ENCODE measurements around the gene PHF19. TPM values are rescaled to one million over a fixed set of nuclear protein-coding genes. Genes with fewer than 3 reads are reported as not detected.

Gene PHF19
- total RNA-seq, 1 donor from 2014 or later, result 170 TPM

DNA sequence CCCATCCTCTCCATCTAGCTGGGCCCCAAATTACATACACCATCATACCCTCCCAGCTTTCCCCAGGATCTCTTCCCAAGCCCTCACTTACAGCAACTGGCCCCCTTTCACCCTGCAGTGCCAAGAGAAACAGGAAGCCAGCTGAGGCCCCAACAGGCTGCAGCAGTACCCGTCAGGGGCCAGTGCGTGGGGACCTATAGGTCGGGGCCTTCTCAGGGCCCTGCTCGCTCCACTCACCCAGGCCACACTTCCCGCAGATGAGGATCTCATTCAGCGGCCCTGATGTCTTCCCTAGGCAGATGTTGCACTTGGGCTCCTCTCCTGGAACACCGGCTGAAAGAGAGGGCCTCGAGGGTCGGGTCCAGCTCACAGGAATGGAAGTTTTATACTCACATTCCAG, 6.8 kb downstream of the PHF19 start:
- peak overlapping the region; percentile 10 for H3K4me3 Mint-ChIP-seq (ENCODE audit: low read depth)
- no peaks in the 10 kb centered on the region for H3K9me3 Mint-ChIP-seq
- H3K4me1 Mint-ChIP-seq (ENCODE audit: low read depth), result peaks cover 54% of the 10 kb centered on the region
- intact Hi-C loops (cut with micrococcal nuclease), result no loop called here
- no peaks in the 10 kb centered on the region for H3K27me3 Mint-ChIP-seq (ENCODE audit: low read depth)
- peak overlapping the region; percentile 91 for H3K27ac Mint-ChIP-seq
- peaks cover 78% of the 10 kb centered on the region for H3K36me3 Mint-ChIP-seq (ENCODE audit: low read depth)
- no peak for DNase-seq (ENCODE audit: low spot score)

DNA sequence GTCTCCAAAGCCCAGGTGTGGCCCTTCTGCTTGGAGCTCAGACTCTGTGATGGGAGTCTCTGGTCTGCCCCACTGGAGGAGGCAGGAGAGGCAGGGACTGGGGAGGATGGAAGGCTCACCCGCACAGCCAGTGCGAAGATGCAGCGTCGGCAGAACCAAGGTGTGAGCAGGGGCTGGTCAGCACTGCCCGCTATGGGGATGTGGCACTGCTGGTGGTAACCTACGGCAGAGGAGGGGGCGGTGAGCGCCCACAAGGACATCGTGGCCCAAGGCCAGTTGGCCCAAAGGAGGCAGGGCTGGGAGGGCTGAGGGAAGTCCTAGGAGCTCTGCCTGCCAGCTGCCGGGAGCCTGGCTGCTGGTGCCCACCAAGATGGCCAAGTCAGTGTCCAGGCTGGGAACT, 7.3 kb downstream of the PHF19 start:
- intact Hi-C loops (cut with micrococcal nuclease), result loop anchor here (2.0 kb wide), 1 partner anchor 57 kb away; the partner anchor contains the start of gene TRAF1
- H3K27ac Mint-ChIP-seq, result peak overlapping the region; percentile 91
- H3K36me3 Mint-ChIP-seq (ENCODE audit: low read depth), result peaks cover 74% of the 10 kb centered on the region
- DNase-seq (ENCODE audit: low spot score), result no peak
- H3K27me3 Mint-ChIP-seq (ENCODE audit: low read depth), result no peaks in the 10 kb centered on the region
- peaks cover 52% of the 10 kb centered on the region for H3K4me1 Mint-ChIP-seq (ENCODE audit: low read depth)
- H3K9me3 Mint-ChIP-seq, result no peaks in the 10 kb centered on the region
- H3K4me3 Mint-ChIP-seq (ENCODE audit: low read depth), result peak overlapping the region; percentile 82

DNA sequence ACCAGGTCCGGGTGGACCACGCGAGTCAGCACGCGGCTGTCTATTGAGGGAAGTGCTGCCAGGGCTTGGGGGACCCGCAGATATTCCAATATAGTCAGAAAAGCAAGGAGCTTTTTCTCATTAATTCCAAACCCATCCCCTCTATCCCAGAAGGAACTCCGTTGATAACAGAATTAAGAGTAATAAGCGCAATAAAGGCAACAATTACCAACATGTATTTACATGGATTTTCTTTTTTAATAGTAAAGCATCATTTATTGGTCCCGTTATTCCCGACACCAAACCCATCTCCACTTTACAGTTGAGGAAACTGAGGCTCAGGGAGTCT, 7.7 kb downstream of the PHF19 start:
- no peak for DNase-seq (ENCODE audit: low spot score)
- H3K27ac Mint-ChIP-seq, result peak overlapping the region; percentile 91
- H3K36me3 Mint-ChIP-seq (ENCODE audit: low read depth), result peaks cover 71% of the 10 kb centered on the region
- H3K27me3 Mint-ChIP-seq (ENCODE audit: low read depth), result no peaks in the 10 kb centered on the region
- peak overlapping the region; percentile 82 for H3K4me3 Mint-ChIP-seq (ENCODE audit: low read depth)
- no peaks in the 10 kb centered on the region for H3K9me3 Mint-ChIP-seq
- peaks cover 48% of the 10 kb centered on the region for H3K4me1 Mint-ChIP-seq (ENCODE audit: low read depth)
- intact Hi-C loops (cut with micrococcal nuclease), result loop anchor here (2.0 kb wide), 1 partner anchor 57 kb away; the partner anchor contains the start of gene TRAF1

DNA sequence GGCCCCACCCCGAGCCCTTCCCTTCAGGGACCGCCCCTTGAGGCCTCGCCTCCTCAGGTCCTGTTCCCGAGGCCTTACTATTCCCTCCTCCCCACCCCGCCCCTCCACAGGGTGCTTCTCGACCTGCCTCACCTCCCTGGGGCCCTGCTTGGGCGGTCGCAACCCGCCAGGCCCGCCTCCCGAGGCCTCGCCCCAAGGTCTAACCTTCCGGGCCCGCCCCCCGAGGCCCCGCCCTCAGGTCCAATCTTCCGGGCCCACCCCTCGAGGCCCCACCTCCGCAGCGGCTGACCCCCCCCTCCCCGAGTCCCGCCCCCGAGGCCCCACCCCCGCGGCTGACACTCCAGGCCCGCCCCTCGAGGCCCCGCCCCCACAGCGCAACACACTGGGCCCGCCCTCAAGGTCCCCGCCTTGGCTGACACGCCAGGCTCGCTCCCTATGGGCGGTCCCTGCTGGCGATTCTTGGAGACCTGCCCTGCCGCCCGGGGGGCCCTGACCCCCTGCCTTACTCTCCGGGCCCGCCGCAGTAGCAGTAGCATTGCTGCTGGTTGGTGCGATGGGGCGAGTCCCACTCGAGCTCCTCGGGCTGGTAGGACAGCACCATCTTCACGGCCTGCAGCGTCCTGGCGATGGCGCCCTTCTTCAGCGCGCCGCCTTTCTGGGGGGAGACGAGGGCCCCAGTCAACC, 8.2 kb downstream of the PHF19 start:
- Mint-ChIP-seq H3K4me3 (ENCODE audit: low read depth) (peak overlapping the region; percentile 82), H3K9me3 (no peaks in the 10 kb centered on the region), H3K4me1 (ENCODE audit: low read depth) (peaks cover 45% of the 10 kb centered on the region), H3K27ac (peak overlapping the region; percentile 91), H3K36me3 (ENCODE audit: low read depth) (peaks cover 71% of the 10 kb centered on the region), H3K27me3 (ENCODE audit: low read depth) (no peaks in the 10 kb centered on the region)
- intact Hi-C loops (cut with micrococcal nuclease), result loop anchor here (1.0 to 2.0 kb wide), 3 partner anchors 7 to 58 kb away; partner anchors contain the start of gene TRAF1
- peak; percentile 93 for DNase-seq (ENCODE audit: low spot score)

DNA sequence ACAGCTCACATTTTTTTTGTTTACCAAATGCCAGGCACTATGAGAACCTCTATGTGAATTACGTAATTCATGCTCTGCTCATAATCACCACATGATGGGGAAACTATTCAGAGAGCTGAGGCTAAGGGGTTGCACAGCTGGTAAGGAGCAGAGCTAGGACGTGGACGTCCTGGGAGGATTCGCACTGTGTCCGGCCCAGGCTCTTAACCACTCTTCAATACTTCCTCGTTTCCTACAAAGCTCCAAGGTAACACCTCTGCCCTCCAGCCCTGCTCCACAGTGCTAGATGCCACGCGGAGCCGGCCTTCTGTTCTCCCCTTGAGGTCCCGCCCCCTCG, 8.7 kb downstream of the PHF19 start:
- no peak for DNase-seq (ENCODE audit: low spot score)
- peaks cover 71% of the 10 kb centered on the region for H3K36me3 Mint-ChIP-seq (ENCODE audit: low read depth)
- H3K27ac Mint-ChIP-seq, result peak overlapping the region; percentile 49
- intact Hi-C loops (cut with micrococcal nuclease), result loop anchor here (1.0 to 2.0 kb wide), 3 partner anchors 8 to 58 kb away; partner anchors contain the start of gene TRAF1
- no peaks in the 10 kb centered on the region for H3K9me3 Mint-ChIP-seq
- peak overlapping the region; percentile 55 for H3K4me3 Mint-ChIP-seq (ENCODE audit: low read depth)
- H3K27me3 Mint-ChIP-seq (ENCODE audit: low read depth), result no peaks in the 10 kb centered on the region
- peaks cover 40% of the 10 kb centered on the region for H3K4me1 Mint-ChIP-seq (ENCODE audit: low read depth)

DNA sequence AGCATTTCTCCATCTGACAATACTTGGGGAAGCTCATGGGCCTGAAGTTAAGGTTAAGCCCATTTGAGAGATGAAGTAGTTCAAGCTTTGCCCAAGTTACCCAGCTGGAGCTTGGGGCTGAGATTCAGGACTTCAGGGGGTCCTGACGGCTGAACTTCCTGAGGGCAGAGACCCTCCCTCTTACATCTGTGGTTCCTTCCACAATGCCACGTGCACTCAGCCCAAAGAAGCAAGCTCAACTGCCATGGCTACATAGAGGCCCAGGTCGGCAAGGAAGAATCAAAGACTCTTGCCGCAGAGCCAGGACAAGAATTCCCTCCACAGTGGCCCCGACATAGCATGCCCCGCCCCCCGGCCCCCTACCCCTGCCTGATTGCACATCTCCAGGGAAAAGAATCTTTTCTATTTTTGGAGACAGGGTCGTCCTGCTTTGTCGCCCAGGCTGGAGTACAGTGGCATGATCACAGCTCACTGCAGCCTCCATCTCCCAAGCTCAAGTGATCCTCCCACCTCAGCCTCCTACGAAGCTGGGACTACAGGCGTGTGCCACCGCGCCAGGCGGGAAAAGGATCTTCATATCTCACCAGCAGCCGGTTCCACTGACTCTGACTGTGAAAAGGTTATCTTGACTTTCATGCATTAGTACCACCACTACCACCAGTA, 9.2 kb downstream of the PHF19 start:
- Mint-ChIP-seq H3K4me3 (ENCODE audit: low read depth) (peak overlapping the region; percentile 55), H3K27ac (peak overlapping the region; percentile 49), H3K9me3 (no peaks in the 10 kb centered on the region), H3K27me3 (ENCODE audit: low read depth) (no peaks in the 10 kb centered on the region), H3K36me3 (ENCODE audit: low read depth) (peaks cover 71% of the 10 kb centered on the region), H3K4me1 (ENCODE audit: low read depth) (peaks cover 38% of the 10 kb centered on the region)
- no peak for DNase-seq (ENCODE audit: low spot score)
- intact Hi-C loops (cut with micrococcal nuclease), result loop anchor here (1.0 to 2.0 kb wide), 3 partner anchors 8 to 59 kb away; partner anchors contain the start of gene TRAF1

DNA sequence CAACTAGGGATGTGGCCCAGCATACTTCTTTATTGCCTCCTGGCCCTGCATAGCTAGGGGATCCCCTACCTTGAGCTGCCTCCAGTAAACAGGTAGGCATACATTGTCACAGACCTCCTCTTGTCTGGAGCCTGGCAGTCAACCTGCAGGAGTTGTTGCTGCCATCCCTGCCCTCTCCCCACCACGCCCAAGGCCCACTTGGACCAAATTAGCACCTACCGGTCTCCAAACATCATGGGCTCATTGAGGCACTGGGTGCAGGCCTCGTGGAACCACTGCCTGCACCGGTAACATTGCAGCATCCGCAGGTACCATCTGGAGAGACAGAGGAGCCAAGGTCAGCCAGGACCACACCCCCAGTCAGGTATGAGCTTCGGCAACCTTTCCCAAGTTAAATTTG, 10.3 kb downstream of the PHF19 start:
- Mint-ChIP-seq H3K27me3 (ENCODE audit: low read depth) (no peaks in the 10 kb centered on the region), H3K4me1 (ENCODE audit: low read depth) (peaks cover 30% of the 10 kb centered on the region), H3K9me3 (no peaks in the 10 kb centered on the region), H3K36me3 (ENCODE audit: low read depth) (peaks cover 73% of the 10 kb centered on the region), H3K4me3 (ENCODE audit: low read depth) (no peak overlapping the region), H3K27ac (no peak overlapping the region)
- intact Hi-C loops (cut with micrococcal nuclease), result no loop called here
- DNase-seq (ENCODE audit: low spot score), result no peak

DNA sequence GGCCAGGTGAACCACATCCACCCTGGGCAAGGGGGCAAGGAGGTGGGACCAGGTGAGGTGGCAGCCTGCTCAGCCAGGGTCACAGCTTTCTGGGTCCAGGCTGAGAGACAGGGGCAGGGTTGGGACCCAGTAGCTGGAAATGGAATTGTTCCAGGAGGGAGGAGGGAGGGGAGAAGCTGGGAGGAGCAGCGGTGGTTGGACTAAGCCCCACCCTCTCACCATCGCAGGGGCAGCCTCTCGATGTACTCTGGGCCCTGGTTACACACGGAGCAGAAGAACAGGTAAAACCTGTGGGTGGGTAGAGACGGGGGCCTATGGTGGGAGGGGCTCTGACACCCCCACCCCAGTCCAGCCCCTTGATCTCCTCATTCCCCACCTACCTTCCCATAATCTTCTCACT, 11.2 kb downstream of the PHF19 start:
- H3K4me3 Mint-ChIP-seq (ENCODE audit: low read depth), result no peak overlapping the region
- peaks cover 72% of the 10 kb centered on the region for H3K36me3 Mint-ChIP-seq (ENCODE audit: low read depth)
- intact Hi-C loops (cut with micrococcal nuclease), result no loop called here
- no peak overlapping the region for H3K27ac Mint-ChIP-seq
- H3K9me3 Mint-ChIP-seq, result no peaks in the 10 kb centered on the region
- H3K4me1 Mint-ChIP-seq (ENCODE audit: low read depth), result peaks cover 23% of the 10 kb centered on the region
- H3K27me3 Mint-ChIP-seq (ENCODE audit: low read depth), result no peaks in the 10 kb centered on the region
- no peak for DNase-seq (ENCODE audit: low spot score)

DNA sequence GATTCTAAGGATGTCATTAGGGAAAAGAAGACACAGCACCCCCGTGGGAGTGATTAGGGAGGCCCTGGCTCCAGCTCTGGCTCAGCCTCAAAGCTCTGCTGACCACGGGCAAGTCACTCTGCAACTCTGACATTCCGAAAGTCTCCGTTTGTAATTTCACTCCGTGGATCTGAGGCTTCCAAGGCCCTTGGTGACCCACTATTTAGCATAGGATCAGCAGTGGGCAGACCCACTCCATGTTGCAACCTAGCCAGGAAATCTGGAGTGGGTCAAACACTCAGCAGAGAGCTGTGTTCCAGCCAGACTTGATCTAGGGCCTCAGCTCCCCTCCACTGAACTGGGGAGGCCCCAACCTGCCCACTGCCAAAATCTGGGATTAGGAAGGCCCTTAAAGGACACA, 11.8 kb downstream of the PHF19 start:
- intact Hi-C loops (cut with micrococcal nuclease), result no loop called here
- Mint-ChIP-seq H3K4me3 (ENCODE audit: low read depth) (no peak overlapping the region), H3K4me1 (ENCODE audit: low read depth) (peaks cover 21% of the 10 kb centered on the region), H3K27ac (no peak overlapping the region), H3K9me3 (no peaks in the 10 kb centered on the region), H3K36me3 (ENCODE audit: low read depth) (peaks cover 77% of the 10 kb centered on the region), H3K27me3 (ENCODE audit: low read depth) (no peaks in the 10 kb centered on the region)
- no peak for DNase-seq (ENCODE audit: low spot score)

DNA sequence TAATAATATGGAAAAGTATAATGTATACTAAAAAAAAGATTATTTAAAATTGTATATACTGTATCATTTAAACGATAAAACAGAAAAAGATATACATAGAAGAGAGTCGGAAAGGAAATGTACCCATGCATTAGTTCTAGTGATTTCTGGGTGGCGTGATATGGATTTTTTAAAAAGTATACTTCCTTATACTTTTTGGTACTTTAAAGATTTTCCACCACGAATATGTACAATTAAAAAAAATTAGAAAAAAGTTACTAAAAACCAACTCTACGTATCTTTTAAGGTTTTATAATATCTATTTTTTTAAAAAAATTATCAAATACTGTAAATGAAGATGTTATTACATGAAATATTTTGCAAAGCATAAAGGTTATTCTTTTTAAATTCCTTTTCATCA, 12.3 kb downstream of the PHF19 start:
- Mint-ChIP-seq H3K9me3 (no peaks in the 10 kb centered on the region), H3K36me3 (ENCODE audit: low read depth) (peaks cover 77% of the 10 kb centered on the region), H3K27ac (no peak overlapping the region), H3K27me3 (ENCODE audit: low read depth) (no peaks in the 10 kb centered on the region), H3K4me1 (ENCODE audit: low read depth) (peaks cover 20% of the 10 kb centered on the region), H3K4me3 (ENCODE audit: low read depth) (no peak overlapping the region)
- no peak for DNase-seq (ENCODE audit: low spot score)
- intact Hi-C loops (cut with micrococcal nuclease), result no loop called here

DNA sequence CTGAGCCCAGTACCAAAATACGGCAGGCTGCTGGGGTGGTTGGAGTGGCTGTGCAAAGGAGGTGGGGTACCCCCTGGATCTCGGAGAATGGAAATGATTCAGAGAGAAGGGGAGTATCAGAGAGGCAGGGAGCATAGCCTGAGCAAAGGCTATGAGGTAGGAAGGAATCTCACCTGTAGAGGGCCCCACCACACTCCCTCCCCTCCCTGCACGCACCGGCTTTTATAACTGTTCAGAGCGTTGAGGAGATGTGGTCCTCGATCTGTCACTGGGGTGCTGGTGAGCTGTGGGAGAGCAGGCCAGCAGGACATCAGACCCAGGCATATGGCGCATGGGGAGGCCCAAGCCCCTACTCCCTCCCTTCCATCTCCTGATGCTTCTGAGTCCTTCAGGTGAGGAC, 13.2 kb downstream of the PHF19 start:
- Mint-ChIP-seq H3K27me3 (ENCODE audit: low read depth) (no peaks in the 10 kb centered on the region), H3K27ac (no peak overlapping the region), H3K4me1 (ENCODE audit: low read depth) (peaks cover 12% of the 10 kb centered on the region), H3K36me3 (ENCODE audit: low read depth) (peaks cover 74% of the 10 kb centered on the region), H3K4me3 (ENCODE audit: low read depth) (no peak overlapping the region), H3K9me3 (no peaks in the 10 kb centered on the region)
- DNase-seq (ENCODE audit: low spot score), result no peak
- intact Hi-C loops (cut with micrococcal nuclease), result no loop called here

DNA sequence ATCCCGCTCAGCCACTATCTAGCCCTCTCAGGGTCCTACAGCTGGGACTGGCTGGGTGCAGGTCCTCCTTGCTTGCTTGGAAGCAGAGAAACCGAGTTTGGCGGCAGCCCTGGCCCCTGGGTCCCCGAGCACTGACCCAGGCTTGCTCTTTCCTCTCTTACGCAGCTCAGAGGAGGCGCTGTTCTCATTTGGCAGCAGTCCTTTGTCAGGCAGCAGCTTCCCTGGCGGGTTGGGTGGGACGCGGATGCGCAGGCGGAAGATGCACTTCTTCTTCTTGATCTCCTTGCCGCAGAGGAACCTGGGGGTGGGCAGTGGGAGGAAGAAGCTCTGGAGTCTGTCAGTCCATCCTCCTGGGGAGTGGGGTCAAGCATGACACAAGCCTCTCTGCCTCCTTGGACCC, 14.5 kb downstream of the PHF19 start:
- no peaks in the 10 kb centered on the region for H3K9me3 Mint-ChIP-seq
- intact Hi-C loops (cut with micrococcal nuclease), result no loop called here
- no peaks in the 10 kb centered on the region for H3K27me3 Mint-ChIP-seq (ENCODE audit: low read depth)
- H3K36me3 Mint-ChIP-seq (ENCODE audit: low read depth), result peaks cover 82% of the 10 kb centered on the region
- H3K27ac Mint-ChIP-seq, result no peak overlapping the region
- peaks cover 8% of the 10 kb centered on the region for H3K4me1 Mint-ChIP-seq (ENCODE audit: low read depth)
- DNase-seq (ENCODE audit: low spot score), result no peak
- no peak overlapping the region for H3K4me3 Mint-ChIP-seq (ENCODE audit: low read depth)

DNA sequence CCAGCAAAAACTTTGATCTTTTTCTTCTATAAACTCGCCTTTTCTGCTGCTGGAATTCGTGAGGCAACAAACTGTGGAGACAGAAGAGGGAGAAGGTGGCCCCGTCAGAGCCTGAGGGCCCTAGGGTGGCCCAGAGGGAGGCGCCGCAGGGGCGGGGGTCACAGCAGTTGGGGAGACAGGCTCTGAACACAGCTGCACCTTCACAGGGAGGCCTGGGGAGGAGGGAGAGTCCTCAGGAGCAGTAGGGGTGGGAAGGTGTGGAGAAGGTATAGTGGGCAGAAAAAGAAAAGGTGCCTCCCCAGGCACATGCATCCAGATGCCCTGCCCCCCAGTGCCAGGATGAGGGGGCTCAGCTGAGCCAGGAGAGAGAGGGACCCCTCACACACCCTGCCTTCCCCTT, 15.1 kb downstream of the PHF19 start:
- peaks cover 8% of the 10 kb centered on the region for H3K4me1 Mint-ChIP-seq (ENCODE audit: low read depth)

More for the DNA sequence above, 15.1 kb downstream of the PHF19 start:
- intact Hi-C loops (cut with micrococcal nuclease), result no loop called here
- Mint-ChIP-seq H3K4me3 (ENCODE audit: low read depth) (no peak overlapping the region), H3K27me3 (ENCODE audit: low read depth) (no peaks in the 10 kb centered on the region), H3K9me3 (no peaks in the 10 kb centered on the region), H3K36me3 (ENCODE audit: low read depth) (peaks cover 87% of the 10 kb centered on the region), H3K27ac (no peak overlapping the region)
- no peak for DNase-seq (ENCODE audit: low spot score)
